Cardiac fibroblast (primary cell): ENCODE data around the gene MYO5B.
A peak's percentile ranks its signal among the peaks of the same experiment; 100 is the strongest.

ENCODE experiments used
- DNase-seq, 2 donors: peaks; one replicate each; pipeline versions ENCODE4 v3.0.0 to v3.0.0-alpha.2; 2010; ENCODE audit warnings: low read depth in 2 of 2
- H3K4me3 ChIP-seq, 2 donors: replicated peaks in 1 of 2; 1 replicate in 1 of 2; 2 replicates in 1 of 2; pipeline ENCODE4 v1.5.1; 2011; ENCODE audit warnings: low read depth in 2 of 2, low read length in 2 of 2, mild to moderate bottlenecking in 2 of 2, moderate library complexity in 1 of 2
- TF ChIP-seq, protein P1 (sequence below): IDR thresholded peaks from one replicate; pipeline ENCODE4 v1.5.1; 2011; ENCODE audit warnings: low read depth, mild to moderate bottlenecking, low read length, inconsistent platforms

The MYO5B gene

DNA sequence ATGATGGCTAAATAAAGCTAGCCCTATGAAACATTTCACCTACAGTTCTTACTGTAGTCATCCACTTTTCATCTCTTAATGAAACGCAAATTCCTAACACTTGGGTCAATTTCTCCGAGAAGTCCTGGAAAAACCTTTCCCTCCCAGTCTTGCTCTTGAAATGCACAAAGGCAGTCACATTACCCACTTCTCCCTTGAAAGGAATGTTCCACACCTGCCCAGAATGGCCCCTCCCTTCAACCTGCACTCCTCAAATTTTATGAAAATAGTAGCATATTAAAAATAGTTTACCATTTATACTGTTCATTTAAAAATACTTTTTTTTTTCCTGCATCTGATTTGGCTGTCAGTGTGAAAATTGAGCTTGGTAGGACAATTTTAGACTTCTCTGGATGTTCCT, 316.9 kb downstream of the MYO5B start:
- no peak for DNase-seq
- TF ChIP-seq, protein P1, sequence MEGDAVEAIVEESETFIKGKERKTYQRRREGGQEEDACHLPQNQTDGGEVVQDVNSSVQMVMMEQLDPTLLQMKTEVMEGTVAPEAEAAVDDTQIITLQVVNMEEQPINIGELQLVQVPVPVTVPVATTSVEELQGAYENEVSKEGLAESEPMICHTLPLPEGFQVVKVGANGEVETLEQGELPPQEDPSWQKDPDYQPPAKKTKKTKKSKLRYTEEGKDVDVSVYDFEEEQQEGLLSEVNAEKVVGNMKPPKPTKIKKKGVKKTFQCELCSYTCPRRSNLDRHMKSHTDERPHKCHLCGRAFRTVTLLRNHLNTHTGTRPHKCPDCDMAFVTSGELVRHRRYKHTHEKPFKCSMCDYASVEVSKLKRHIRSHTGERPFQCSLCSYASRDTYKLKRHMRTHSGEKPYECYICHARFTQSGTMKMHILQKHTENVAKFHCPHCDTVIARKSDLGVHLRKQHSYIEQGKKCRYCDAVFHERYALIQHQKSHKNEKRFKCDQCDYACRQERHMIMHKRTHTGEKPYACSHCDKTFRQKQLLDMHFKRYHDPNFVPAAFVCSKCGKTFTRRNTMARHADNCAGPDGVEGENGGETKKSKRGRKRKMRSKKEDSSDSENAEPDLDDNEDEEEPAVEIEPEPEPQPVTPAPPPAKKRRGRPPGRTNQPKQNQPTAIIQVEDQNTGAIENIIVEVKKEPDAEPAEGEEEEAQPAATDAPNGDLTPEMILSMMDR: no peak
- H3K4me3 ChIP-seq: no peak overlapping the region

- TF ChIP-seq, protein P1: no peak
- H3K4me3 ChIP-seq: no peak overlapping the region
- DNase-seq: peak; percentile 11 to 40
Observed at GRCh38 chr18:49876536-49876935, 318.4 kb downstream of the MYO5B start.

GRCh38 chr18:49875783-49876182, 319.2 kb downstream of the MYO5B start:
- TF ChIP-seq, protein P1: no peak
- DNase-seq: no peak
- H3K4me3 ChIP-seq: no peak overlapping the region

- no peak for DNase-seq
- no peak overlapping the region for H3K4me3 ChIP-seq
- TF ChIP-seq, protein P1: no peak
Observed at GRCh38 chr18:49875155-49875554, 319.8 kb downstream of the MYO5B start.

DNA sequence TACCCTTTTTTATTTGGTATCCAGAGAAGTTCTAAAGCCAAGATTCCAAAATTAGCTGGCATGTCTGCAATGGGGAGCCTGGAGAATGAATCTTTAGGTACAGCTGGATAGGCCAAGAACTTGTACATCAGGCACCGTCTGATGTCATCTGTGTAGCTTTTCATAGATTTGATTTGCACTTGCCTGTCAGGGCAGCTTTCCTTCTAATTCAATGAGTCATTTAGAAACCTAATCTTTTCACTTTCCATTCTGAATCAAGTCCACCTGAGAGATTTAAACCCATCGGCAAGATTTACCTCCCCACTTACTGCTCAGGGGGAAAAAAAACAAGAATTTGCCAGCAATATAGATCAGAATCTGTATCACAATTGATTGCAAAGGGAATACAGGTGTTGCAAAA, 320.7 kb downstream of the MYO5B start:
- TF ChIP-seq, protein P1: no peak
- no peak overlapping the region for H3K4me3 ChIP-seq
- no peak for DNase-seq

DNA sequence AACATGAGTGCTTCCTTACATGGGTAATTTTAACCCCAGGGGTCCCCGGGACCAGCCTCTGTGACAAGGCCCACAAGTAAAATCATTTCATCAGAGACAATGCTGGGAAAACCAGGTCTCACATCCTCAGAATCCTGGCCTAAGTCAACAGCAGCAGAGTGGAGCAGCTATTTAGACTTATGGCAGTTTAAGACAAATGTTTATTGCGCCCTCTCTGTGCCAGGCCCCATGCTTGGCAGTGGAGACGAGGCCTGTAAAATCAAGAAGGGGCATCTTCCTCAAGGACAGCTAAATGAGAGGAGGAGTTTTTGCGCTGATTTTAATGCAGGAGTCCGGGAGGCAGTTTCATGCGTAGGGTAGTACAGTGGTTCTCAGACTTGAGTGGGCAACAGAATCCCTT, 325.6 kb downstream of the MYO5B start:
- TF ChIP-seq, protein P1: no peak
- no peak overlapping the region for H3K4me3 ChIP-seq
- no peak for DNase-seq

- DNase-seq: no peak
- no peak overlapping the region for H3K4me3 ChIP-seq
- TF ChIP-seq, protein P1: no peak
Observed at GRCh38 chr18:49866680-49867079, 328.3 kb downstream of the MYO5B start.
